Parathyroid adenoma (tissue), 2 donors: Measurements from ENCODE around the gene STK17B.

ENCODE experiments used
- H2AFZ ChIP-seq: fragments of 300-600 bp; sonication (generic); one replicate; pipeline ENCODE4 v1.7.0; 2017; ENCODE audit warnings: antibody characterized with exemption, mild to moderate bottlenecking
- H3K27ac ChIP-seq: fragments of 300-600 bp; sonication (generic); one replicate; pipeline ENCODE4 v1.7.0; 2017
- H3K27me3 ChIP-seq: fragments of 300-600 bp; sonication (generic); one replicate; pipeline ENCODE4 v1.7.0; 2017; ENCODE audit warnings: low read length; ENCODE audit not compliant: control insufficient read depth, insufficient read depth
- H3K36me3 ChIP-seq: fragments of 300-600 bp; sonication (generic); one replicate; pipeline ENCODE4 v1.7.0; 2017; ENCODE audit warnings: low read length; ENCODE audit not compliant: control insufficient read depth, insufficient read depth
- H3K4me1 ChIP-seq: fragments of 300-600 bp; sonication (generic); one replicate; pipeline ENCODE4 v1.7.0; 2017; ENCODE audit warnings: control low read depth
- H3K4me2 ChIP-seq: fragments of 300-600 bp; sonication (generic); one replicate; pipeline ENCODE4 v1.7.0; 2017; ENCODE audit warnings: low read length
- H3K4me3 ChIP-seq: fragments of 300-600 bp; sonication (generic); one replicate; pipeline ENCODE4 v1.7.0; 2017; ENCODE audit warnings: low read depth, low read length
- H3K79me2 ChIP-seq: fragments of 300-600 bp; sonication (generic); one replicate; pipeline ENCODE4 v1.7.0; 2017; ENCODE audit warnings: control low read depth
- H3K9ac ChIP-seq: fragments of 300-600 bp; sonication (generic); one replicate; pipeline ENCODE4 v1.7.0; 2017; ENCODE audit warnings: mild to moderate bottlenecking
- H3K9me3 ChIP-seq: fragments of 300-600 bp; sonication (generic); one replicate; pipeline ENCODE4 v1.7.0; 2017; ENCODE audit warnings: low read length; ENCODE audit not compliant: control insufficient read depth
- CTCF ChIP-seq: fragments of 300-600 bp; sonication (generic); IDR thresholded peaks from one replicate; pipeline ENCODE4 v1.7.0; 2017; ENCODE audit warnings: antibody characterized with exemption, mild to moderate bottlenecking
- donor health status: primary hyperparathyroidism.

The STK17B gene

GRCh38 chr2:196086517-196087368, 84.6 kb downstream of the STK17B start:
- no peaks in the 10 kb centered on the region for H3K9me3 ChIP-seq
- TF ChIP-seq CTCF = no peak
- H3K27ac ChIP-seq = no peak overlapping the region

DNA sequence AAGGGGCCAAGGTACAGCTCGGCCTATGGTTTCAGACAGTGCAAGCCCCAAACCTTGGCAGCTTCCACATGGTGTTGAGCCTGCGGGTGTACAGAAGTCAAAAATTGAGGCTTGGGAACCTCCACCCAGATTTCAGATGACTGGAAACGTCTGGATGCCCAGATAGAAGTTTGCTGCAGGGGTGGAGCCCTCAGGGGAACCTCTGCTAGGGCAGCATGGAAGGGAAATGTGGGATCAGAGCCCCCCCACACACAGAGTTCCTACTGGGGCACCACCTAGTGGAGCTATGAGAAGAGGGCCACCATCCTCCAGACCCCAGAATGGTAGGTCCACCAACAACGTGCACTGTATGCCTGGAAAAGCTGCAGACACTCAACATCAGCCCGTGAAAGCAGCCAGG, 87.8 kb downstream of the STK17B start:
- H3K9ac ChIP-seq = no peak overlapping the region
- no peak overlapping the region for H3K4me3 ChIP-seq
- no peaks in the 10 kb centered on the region for H3K27me3 ChIP-seq
- H3K4me1 ChIP-seq = no peaks in the 10 kb centered on the region
- H3K79me2 ChIP-seq = no peaks in the 10 kb centered on the region
- no peak overlapping the region for H3K27ac ChIP-seq
- no peak overlapping the region for H3K4me2 ChIP-seq
- H2AFZ ChIP-seq = no peak overlapping the region
- no peaks in the 10 kb centered on the region for H3K36me3 ChIP-seq
- TF ChIP-seq CTCF = no peak
- no peaks in the 10 kb centered on the region for H3K9me3 ChIP-seq

More at GRCh38 chr2:196086517-196087368, 84.6 kb downstream of the STK17B start:
- Histone ChIP-seq H3K9ac (no peak overlapping the region), H3K4me1 (no peaks in the 10 kb centered on the region), H3K36me3 (no peaks in the 10 kb centered on the region), H3K79me2 (no peaks in the 10 kb centered on the region), H3K27me3 (no peaks in the 10 kb centered on the region), H2AFZ (no peak overlapping the region), H3K4me2 (no peak overlapping the region), H3K4me3 (no peak overlapping the region)
